ENCODE results near the gene EPHB1.

The EPHB1 gene

GRCh38 chr3:135192929-135193328 is 397.9 kb downstream of the EPHB1 start:
- TF ChIP-seq ZC3H10 (CRISPR knock-in tag; IDR thresholded peaks at IDR 0.05), result no peak
- TF ChIP-seq TOX (CRISPR knock-in tag; IDR thresholded peaks at IDR 0.05; ENCODE audit: borderline replicate concordance), result no peak
- TF ChIP-seq ZNF70 (CRISPR knock-in tag; IDR thresholded peaks at IDR 0.05), result no peak
- no peak for TF ChIP-seq ZNF565 (CRISPR knock-in tag; conservative IDR thresholded peaks at IDR 0.05; ENCODE audit: low read depth)
- TF ChIP-seq SNAI2 (CRISPR knock-in tag; IDR thresholded peaks at IDR 0.05), result no peak
- no peak for TF ChIP-seq CREB5 (CRISPR knock-in tag; IDR thresholded peaks at IDR 0.05; ENCODE audit: low read depth)
- TF ChIP-seq TCF4 (CRISPR knock-in tag; IDR thresholded peaks at IDR 0.05; ENCODE audit: borderline replicate concordance), result no peak
- TF ChIP-seq CSDC2 (CRISPR knock-in tag; IDR thresholded peaks at IDR 0.05), result no peak
- TF ChIP-seq ARNTL (CRISPR knock-in tag; IDR thresholded peaks at IDR 0.05; ENCODE audit: borderline replicate concordance, low read depth), result no peak
- no peak for TF ChIP-seq BACH2 (CRISPR knock-in tag; IDR thresholded peaks at IDR 0.05; ENCODE audit: borderline replicate concordance)
- TF ChIP-seq OSR1 (CRISPR knock-in tag; IDR thresholded peaks at IDR 0.05), result no peak

GRCh38 chr3:135197246-135197645 is 402.2 kb downstream of the EPHB1 start:
- TF ChIP-seq GLIS3 (CRISPR knock-in tag; IDR thresholded peaks at IDR 0.05), result no peak
- no peak for TF ChIP-seq ISL1 (CRISPR knock-in tag; IDR thresholded peaks at IDR 0.05)
- TF ChIP-seq POU6F1 (CRISPR knock-in tag; IDR thresholded peaks at IDR 0.05; ENCODE audit: borderline replicate concordance, low read depth), result no peak
- ATAC-seq, result peak; percentile 33; the same call in 1 of the 3 replicates

More at GRCh38 chr3:135192929-135193328, 397.9 kb downstream of the EPHB1 start:
- ATAC-seq, result peak; percentile 79

- TF ChIP-seq SNAI2 (CRISPR knock-in tag; IDR thresholded peaks at IDR 0.05) (no peak), RARB (CRISPR knock-in tag; IDR thresholded peaks at IDR 0.05) (no peak), TCF4 (CRISPR knock-in tag; IDR thresholded peaks at IDR 0.05; ENCODE audit: borderline replicate concordance) (no peak), CSDC2 (CRISPR knock-in tag; IDR thresholded peaks at IDR 0.05) (no peak), BACH2 (CRISPR knock-in tag; IDR thresholded peaks at IDR 0.05; ENCODE audit: borderline replicate concordance) (no peak), ZFP30 (CRISPR knock-in tag; IDR thresholded peaks at IDR 0.05) (no peak), CREB5 (CRISPR knock-in tag; IDR thresholded peaks at IDR 0.05; ENCODE audit: low read depth) (no peak), ZC3H10 (CRISPR knock-in tag; IDR thresholded peaks at IDR 0.05) (no peak), ZFP3 (CRISPR knock-in tag; IDR thresholded peaks at IDR 0.05) (no peak), POU6F1 (CRISPR knock-in tag; IDR thresholded peaks at IDR 0.05; ENCODE audit: borderline replicate concordance, low read depth) (no peak), ESRRG (CRISPR knock-in tag; IDR thresholded peaks at IDR 0.05) (no peak), PATZ1 (CRISPR knock-in tag; IDR thresholded peaks at IDR 0.05; ENCODE audit: borderline replicate concordance) (no peak), OSR1 (CRISPR knock-in tag; IDR thresholded peaks at IDR 0.05) (no peak), ZNF70 (CRISPR knock-in tag; IDR thresholded peaks at IDR 0.05) (no peak), ISL1 (CRISPR knock-in tag; IDR thresholded peaks at IDR 0.05) (no peak), ZNF565 (CRISPR knock-in tag; conservative IDR thresholded peaks at IDR 0.05; ENCODE audit: low read depth) (no peak), TOX (CRISPR knock-in tag; IDR thresholded peaks at IDR 0.05; ENCODE audit: borderline replicate concordance) (no peak), CSRNP3 (CRISPR knock-in tag; IDR thresholded peaks at IDR 0.05) (no peak), TSHZ2 (CRISPR knock-in tag; IDR thresholded peaks at IDR 0.05) (no peak), PPARA (CRISPR knock-in tag; IDR thresholded peaks at IDR 0.05; ENCODE audit: borderline replicate concordance) (no peak)
- no peak for ATAC-seq
Observed at GRCh38 chr3:135197856-135198255, 402.8 kb downstream of the EPHB1 start.

Measured in SK-N-SH treated with all-trans-retinoic acid at 6 μM for 48 hours (cell line).